ENCODE measurements around the gene PDIA6.
"Not testable (repeated sequence)": the region's sequence is repeated elsewhere in the genome, so short reads cannot be mapped to it uniquely, and the experiment has no call there.

Gene PDIA6

DNA sequence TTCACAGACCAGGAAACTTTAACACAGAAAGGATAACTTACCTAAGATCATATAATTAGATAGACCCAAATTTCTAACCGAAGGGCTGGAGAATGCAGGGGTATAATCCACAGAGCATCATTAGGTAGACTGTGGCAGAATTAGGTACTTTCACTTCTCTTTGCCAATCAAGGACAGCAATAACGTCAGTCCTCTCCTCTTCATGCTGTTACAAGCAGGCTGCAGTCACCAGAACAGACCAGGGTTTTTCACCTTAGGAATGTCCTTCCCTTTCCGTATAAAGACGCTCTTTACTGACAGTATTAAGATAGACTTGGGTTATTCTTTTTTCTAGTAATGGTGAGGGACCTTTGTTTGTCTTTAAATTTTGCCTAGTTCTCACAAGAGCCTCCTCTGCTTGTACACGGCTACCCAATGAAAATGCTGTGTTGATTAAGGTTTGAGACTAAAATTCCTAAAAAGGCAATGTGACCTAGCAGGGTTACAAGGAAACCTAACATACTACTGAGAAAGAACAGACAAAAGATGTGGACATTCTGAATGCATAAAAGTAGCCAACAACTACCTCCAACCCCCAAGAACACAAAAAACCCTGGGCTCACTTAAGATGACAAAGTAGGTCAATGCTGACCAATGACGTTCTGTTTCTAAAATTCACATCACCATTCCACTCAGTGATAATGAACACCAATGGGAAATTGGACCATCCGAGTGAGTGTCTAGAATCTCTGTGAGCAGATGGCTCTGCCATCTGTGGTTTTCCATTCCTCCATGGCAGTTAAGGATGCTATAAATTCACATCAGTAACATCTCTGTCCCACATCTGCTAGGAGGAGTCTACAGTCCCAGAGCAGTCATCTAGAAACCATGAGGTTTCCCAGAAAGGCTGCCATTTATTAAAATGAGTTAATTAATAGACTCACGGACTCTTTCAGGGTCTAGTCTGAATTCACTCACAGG lies 2.1 kb downstream of the PDIA6 start:
- DNase-seq (ENCODE audit: low read depth) = no peak

- DNase-seq (ENCODE audit: low read depth) = no peak
Observed at GRCh38 chr2:10806543-10806942, 6.0 kb downstream of the PDIA6 start.

DNA sequence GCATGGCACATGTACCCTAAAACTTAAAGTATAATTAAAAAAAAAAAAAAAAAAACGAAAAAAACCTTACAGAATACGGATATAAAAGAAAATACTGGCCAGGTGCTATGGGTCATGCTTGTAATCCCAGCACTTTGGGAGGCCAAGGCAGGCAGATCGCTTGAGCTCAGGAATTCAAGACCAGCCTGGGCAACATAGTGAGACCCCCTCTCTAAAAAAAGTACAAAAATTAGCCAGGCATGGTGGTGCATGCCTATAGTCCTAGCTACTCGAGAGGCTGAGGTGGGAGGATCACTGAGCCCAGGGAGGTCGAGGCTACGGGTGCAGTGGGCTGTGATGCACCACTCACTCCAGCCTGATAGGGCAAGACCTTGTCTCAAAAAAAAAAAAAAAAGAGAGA lies 6.6 kb downstream of the PDIA6 start:
- DNase-seq (ENCODE audit: low read depth) = not testable (repeated sequence)

DNA sequence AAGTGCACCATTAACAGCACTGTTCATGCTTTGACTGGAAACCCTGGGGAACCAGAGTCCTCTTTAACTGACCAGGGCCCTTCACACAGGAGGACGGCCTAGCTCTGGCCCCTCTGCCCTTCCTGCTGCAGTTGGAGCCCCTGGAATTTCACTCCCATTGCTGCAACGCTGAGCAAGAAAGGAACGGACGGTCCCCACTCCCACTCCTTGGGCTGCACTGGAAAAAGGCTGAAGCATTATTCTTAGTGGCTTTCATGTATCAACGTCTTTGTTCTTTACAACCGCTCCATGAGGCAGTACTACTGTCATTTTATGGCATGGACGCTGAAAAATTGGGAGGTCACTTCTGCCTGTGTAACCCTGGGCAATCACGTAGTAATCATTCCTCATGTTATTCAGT lies 9.9 kb downstream of the PDIA6 start:
- DNase-seq (ENCODE audit: low read depth) = no peak

- no peak for DNase-seq (ENCODE audit: low read depth)
Observed at GRCh38 chr2:10800163-10800562, 12.4 kb downstream of the PDIA6 start.

DNA sequence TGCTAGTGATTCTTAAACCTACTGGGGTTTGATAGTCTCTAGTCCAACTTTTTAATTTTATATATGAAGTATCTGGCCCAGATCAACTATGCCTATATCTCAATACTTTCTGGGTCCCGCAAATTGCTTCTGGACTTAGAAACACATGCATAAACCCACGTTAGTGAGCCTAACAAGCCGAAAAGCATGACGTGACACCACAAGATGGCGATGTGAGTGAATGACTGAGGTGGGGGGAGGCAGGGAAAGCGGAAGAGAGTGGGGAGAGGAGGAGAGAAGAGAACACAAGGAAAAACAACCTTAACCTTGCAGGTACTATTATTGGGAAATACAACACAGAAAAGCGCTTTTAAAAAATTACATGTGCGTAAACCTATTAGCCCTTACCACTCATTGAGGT lies 13.8 kb downstream of the PDIA6 start:
- DNase-seq (ENCODE audit: low read depth) = no peak

- DNase-seq (ENCODE audit: low read depth) = no peak
Observed at GRCh38 chr2:10796703-10797102, 15.9 kb downstream of the PDIA6 start.

- no peak for DNase-seq (ENCODE audit: low read depth)
Observed at GRCh38 chr2:10795508-10796046, 17.0 kb downstream of the PDIA6 start.

GRCh38 chr2:10794876-10795275 lies 17.7 kb downstream of the PDIA6 start:
- no peak for DNase-seq (ENCODE audit: low read depth)

- DNase-seq (ENCODE audit: low read depth) = no peak
Observed at GRCh38 chr2:10793816-10794215, 18.8 kb downstream of the PDIA6 start.

- DNase-seq (ENCODE audit: low read depth) = no peak
Observed at GRCh38 chr2:10792660-10793400, 19.8 kb downstream of the PDIA6 start.

DNA sequence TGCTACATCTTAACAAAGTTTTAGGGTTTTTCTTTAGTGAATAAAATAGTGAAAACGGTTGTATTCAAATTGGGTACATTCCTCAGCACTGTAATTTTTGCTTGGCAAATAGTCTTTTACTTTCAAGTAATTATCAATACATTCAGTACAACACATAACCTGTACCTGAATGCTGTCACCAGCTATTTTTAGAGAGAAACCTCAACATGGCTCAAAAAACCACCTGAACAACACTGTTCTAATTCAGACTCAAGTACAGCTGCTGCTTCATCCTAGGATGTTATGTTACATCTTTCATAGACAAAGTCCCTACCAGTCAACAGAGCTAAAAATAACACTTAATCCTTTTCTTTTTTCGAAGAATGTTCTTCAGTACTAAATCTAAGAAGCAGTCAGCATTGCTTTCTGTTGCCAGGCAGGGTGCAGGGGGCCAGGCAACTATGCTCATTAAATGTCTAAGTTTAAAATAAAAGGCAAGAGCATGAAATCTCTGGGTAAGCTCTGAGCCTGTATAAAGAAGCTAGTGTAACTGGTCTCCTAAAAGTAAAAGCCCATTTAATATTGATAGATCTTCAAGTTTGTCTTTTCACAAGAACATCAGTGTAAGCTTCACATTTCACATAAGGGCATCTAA lies 20.5 kb downstream of the PDIA6 start:
- no peak for DNase-seq (ENCODE audit: low read depth)

DNA sequence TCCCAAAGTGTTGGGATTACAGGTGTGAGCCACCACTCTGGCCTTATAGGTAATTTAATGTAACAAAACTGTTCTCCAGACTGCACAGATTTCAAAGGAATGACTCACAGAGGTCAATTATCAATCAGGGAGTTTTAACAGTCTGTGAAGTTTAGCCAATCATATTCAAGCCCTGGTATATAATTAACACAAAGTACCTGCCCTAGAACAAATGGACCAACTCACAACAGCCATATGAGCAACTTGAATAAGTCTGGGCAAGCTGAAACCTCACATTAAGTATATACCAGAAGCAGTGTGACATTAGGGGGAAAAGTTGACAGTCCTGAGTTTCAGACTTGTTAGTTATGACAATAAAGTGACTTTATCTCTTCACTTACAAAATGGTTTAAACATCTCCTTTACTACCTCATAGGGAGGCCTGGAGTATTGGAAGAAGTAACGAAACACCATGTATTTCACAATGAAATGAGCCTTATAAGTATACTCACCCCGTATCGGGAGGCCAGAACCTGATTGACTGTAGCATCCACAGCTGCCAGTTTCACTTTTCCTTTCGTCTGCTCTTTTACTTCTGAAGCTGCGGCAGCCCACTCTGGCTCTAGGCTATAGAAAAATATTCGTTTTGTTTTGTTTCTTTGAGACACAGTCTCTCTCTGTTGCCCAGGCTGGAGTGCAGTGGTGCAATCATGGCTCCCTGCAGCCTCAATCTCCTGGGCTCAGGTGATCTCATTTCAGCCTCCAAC lies 22.2 kb downstream of the PDIA6 start:
- no peak for DNase-seq (ENCODE audit: low read depth)

GRCh38 chr2:10788855-10789254 lies 23.7 kb downstream of the PDIA6 start:
- no peak for DNase-seq (ENCODE audit: low read depth)

DNA sequence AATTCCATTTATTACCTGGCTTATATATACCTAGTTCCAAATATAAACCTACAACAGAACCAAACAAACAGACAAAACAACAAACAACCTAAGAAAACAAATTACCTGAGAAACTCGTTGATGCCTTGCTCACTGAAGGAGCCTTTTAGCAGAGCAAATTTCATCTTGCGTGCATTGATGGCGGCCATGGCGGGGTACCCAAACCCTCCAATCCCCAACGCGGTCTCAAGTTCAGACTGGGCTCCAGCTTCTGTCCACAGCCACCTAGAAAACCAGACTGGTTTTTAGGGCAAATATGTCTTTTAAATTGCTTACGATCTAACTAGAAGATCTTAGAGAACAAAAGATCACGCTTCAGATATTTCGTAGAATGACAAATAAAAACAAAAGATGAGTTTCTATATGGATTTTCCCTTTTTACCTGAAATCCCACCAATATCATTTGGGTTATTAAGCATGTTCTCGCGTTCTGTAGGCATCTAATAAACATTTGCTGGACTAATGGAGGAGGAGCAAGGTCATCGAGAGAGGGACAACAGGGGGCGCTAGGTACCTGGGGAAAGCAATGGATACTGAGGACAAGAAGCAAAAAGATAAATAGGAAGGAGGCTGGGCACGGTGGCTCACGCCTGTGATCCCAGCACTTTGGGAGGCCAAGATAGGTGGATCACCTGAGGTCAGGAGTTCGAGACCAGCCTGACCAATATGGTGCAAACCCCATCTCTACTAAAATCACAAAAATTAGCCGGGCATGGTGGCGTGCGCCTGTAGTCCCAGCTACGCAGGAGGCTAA lies 25.2 kb downstream of the PDIA6 start:
- no peak for DNase-seq (ENCODE audit: low read depth)

DNA sequence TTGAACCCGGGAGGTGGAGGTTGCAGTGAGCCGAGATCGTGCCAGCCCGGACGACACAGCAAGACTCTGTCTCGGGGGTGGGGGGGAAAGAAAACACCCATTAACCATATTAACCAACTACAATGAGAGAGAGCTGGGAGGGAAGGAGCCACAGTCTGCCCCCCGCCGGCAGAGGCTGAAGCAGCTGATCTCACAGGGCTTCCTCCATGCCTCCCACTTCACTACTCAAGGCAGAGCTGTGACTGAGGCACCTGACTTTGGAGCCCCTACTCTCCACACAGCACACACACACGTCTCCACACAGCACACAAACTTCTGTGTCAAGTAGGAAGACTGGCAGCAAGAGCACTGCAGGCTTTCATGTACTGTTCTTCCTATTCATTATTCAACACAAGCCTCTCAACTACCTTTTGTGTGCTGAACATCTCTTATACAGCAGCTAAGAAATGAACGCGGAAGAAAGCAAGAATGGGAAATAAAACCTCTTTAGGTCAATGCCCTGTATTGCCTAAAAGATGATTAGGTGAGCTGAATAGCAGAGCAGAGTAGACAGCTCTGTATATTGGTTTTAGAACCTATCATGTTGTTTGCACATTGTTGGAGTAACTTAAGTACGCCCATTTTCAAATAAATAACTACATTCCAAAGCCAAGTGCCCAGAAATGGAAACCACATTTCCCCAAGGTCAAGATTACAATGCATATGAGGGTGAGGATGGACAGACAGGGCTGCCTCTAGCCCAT lies 26.2 kb downstream of the PDIA6 start:
- DNase-seq (ENCODE audit: low read depth) = no peak

GRCh38 chr2:10785260-10785659 lies 27.3 kb downstream of the PDIA6 start:
- DNase-seq (ENCODE audit: low read depth) = no peak

DNA sequence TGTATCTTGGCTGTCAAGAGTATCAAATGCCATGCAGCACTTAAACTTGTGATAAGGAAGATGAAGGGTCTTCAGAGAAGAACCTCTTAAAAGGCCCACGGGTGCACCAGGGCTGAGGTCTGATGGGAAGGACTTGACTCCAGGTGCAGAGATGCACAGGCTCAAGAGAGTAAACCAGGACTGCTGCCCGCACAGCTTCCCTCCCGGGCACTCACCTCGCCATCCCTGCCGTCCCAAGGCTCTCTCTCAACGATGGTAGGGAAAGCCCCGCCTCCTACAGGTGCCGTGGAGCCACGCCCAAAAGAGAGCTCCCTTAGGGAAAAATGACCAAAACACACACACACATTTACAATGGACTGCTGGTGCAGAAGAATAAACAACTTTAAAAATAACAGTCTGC lies 27.9 kb downstream of the PDIA6 start:
- no peak for DNase-seq (ENCODE audit: low read depth)

- no peak for DNase-seq (ENCODE audit: low read depth)
Observed at GRCh38 chr2:10783421-10783820, 29.2 kb downstream of the PDIA6 start.

- DNase-seq (ENCODE audit: low read depth) = no peak
Observed at GRCh38 chr2:10781746-10782145, 30.8 kb downstream of the PDIA6 start.

Measured in non-pigmented ciliary epithelial cell (primary cell).